CD8-positive, alpha-beta memory T cell (primary cell): ENCODE measurements around the gene AIG1. TPM values are rescaled to one million over a fixed set of nuclear protein-coding genes. Genes with fewer than 3 reads are reported as not detected.
A peak's percentile ranks its signal among the peaks of the same experiment; 100 is the strongest.
"Not testable (repeated sequence)": the region's sequence is repeated elsewhere in the genome, so short reads cannot be mapped to it uniquely, and the experiment has no call there.

Experiments used
- CTCF ChIA-PET: fragments of 350-600 bp; sonication (Branson Sonifier 250); formaldehyde crosslinking; loops from one replicate; lab custom pipeline; 2021; ENCODE audit warnings: antibody characterized with exemption; lab: Charles Lee
- POLR2A ChIA-PET: fragments of 350-600 bp; sonication (Branson Sonifier 250); formaldehyde crosslinking; loops from one replicate; lab custom pipeline; 2021; ENCODE audit warnings: antibody characterized with exemption; lab: Charles Lee
- DNase-seq, 5 donors: peaks; one replicate each; pipeline versions ENCODE4 v3.0.0 to v3.0.0-alpha.2; 2020 to 2022; ENCODE audit warnings: mixed read lengths in 1 of 5
- H3K27ac ChIP-seq: one replicate; pipeline ENCODE4 v1.7.0; 2013; ENCODE audit warnings: low read depth, mild to moderate bottlenecking, low read length, moderate library complexity
- H3K27me3 ChIP-seq: 2 replicates; pipeline ENCODE4 v1.7.0; 2013; ENCODE audit warnings: low read length, mild to moderate bottlenecking; ENCODE audit not compliant: insufficient read depth, poor library complexity, severe bottlenecking
- H3K36me3 ChIP-seq: 2 replicates; pipeline ENCODE4 v1.7.0; 2013; ENCODE audit warnings: mild to moderate bottlenecking, low read length, moderate library complexity; ENCODE audit not compliant: insufficient read depth
- H3K4me1 ChIP-seq: 2 replicates; pipeline ENCODE4 v1.7.0; 2013; ENCODE audit warnings: mild to moderate bottlenecking, low read length, moderate library complexity; ENCODE audit not compliant: insufficient read depth
- H3K4me3 ChIP-seq: 2 replicates; pipeline ENCODE4 v1.7.0; 2013; ENCODE audit warnings: mild to moderate bottlenecking, low read length
- H3K9me3 ChIP-seq: 2 replicates; pipeline ENCODE4 v1.7.0; 2013; ENCODE audit warnings: mild to moderate bottlenecking, low read length
- H3K27ac Mint-ChIP-seq, 8 donors: one replicate each; pipeline ENCODE4 v1.8.0; 2020 to 2021; ENCODE audit warnings: mixed read lengths in 8 of 8, mild to moderate bottlenecking in 6 of 8, inconsistent platforms in 3 of 8, moderate library complexity in 3 of 8
- H3K27me3 Mint-ChIP-seq, 2 donors: one replicate each; pipeline ENCODE4 v1.8.0; 2020 to 2021; ENCODE audit warnings: mixed read lengths in 2 of 2, mild to moderate bottlenecking in 1 of 2, moderate library complexity in 1 of 2
- H3K36me3 Mint-ChIP-seq, 3 donors: one replicate each; pipeline ENCODE4 v1.8.0; 2020 to 2021; ENCODE audit warnings: mixed read lengths in 3 of 3, inconsistent platforms in 1 of 3, mild to moderate bottlenecking in 1 of 3
- H3K4me1 Mint-ChIP-seq, 3 donors: one replicate each; pipeline ENCODE4 v1.8.0; 2020 to 2021; ENCODE audit warnings: mixed read lengths in 3 of 3, inconsistent platforms in 1 of 3, mild to moderate bottlenecking in 1 of 3
- H3K4me3 Mint-ChIP-seq, 7 donors: one replicate each; pipeline ENCODE4 v1.8.0; 2020 to 2021; ENCODE audit warnings: mixed read lengths in 7 of 7, mild to moderate bottlenecking in 6 of 7, moderate library complexity in 4 of 7, inconsistent platforms in 2 of 7
- H3K9me3 Mint-ChIP-seq, 5 donors: one replicate each; pipeline ENCODE4 v1.8.0; 2020 to 2022; ENCODE audit warnings: mixed read lengths in 5 of 5, mild to moderate bottlenecking in 3 of 5, moderate library complexity in 2 of 5, inconsistent platforms in 1 of 5
- polyA plus RNA-seq: library from polyadenylated mRNA; unstranded; fragments of 300-500 nt; fragmentation: Illumina TruSeq; gene quantifications from one replicate; pipeline ENCODE4 v1.2.3, GENCODE V29; 2021
- total RNA-seq, 2 experiments: library from RNA; stranded (reverse); gene quantifications; one replicate each; pipeline ENCODE4 v1.2.3, GENCODE V29; 2021

AIG1 gene, protein sequence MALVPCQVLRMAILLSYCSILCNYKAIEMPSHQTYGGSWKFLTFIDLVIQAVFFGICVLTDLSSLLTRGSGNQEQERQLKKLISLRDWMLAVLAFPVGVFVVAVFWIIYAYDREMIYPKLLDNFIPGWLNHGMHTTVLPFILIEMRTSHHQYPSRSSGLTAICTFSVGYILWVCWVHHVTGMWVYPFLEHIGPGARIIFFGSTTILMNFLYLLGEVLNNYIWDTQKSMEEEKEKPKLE
- total RNA-seq (1 to 10 TPM; 6.9 to 8.2 TPM), polyA plus RNA-seq (17.3 TPM)

DNA sequence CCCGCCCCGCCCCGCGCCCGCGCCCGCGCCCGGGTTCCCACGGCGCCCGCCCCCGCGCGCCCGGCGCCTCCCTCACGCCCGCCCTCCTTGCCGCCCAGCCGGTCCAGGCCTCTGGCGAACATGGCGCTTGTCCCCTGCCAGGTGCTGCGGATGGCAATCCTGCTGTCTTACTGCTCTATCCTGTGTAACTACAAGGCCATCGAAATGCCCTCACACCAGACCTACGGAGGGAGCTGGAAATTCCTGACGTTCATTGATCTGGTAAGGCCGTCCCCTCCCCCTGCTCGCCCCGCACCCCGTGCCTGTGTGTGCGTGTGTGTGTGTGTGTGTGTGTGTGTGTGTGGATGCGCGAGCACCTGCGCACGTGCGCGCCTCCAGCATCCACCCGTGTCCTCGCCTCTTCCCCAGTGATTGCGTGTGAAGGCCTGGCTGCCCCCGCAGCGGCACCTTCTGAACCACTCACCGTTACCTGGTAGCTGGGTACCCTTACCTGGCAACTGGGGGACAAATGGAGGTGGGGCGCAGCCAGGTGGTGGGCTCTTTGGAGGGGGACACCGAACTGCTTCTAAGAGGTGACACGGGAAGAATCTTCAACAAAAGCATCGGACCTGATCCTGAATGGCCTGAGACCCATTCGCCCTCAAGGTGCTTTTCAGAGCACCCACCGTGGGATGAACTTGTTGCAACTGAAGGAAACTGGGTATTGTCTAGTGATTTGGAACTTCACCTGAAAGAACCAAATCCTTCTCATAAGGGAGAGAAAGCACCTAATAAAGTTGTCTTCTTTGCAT is at the start of gene AIG1:
AIG1 (plus strand) TSS at position 84 of the 791 bp plus-strand sequence; CDS start at position 121, 37 bp downstream.
- Histone ChIP-seq H3K36me3 (no peaks in the 10 kb centered on the region), H3K4me1 (peaks cover 14% of the 10 kb centered on the region), H3K9me3 (no peaks in the 10 kb centered on the region), H3K27ac (peak within 1 kb of the TSS; percentile 57), H3K4me3 (peak within 1 kb of the TSS; percentile 79), H3K27me3 (no peaks in the 10 kb centered on the region)
- ChIA-PET CTCF (interaction anchor here (0.9 kb wide), 1 partner anchor 10 kb away, joined by 3 read pairs; no protein-coding TSS in a partner anchor), POLR2A (interaction anchor here (0.7 to 1.3 kb wide), 3 partner anchors 114 to 1275 kb away, joined by 3 to 5 read pairs (median 3); no protein-coding TSS in a partner anchor)
- Mint-ChIP-seq H3K9me3 (no peaks in the 10 kb centered on the region), H3K27me3 (peaks cover 0 to 2% of the 10 kb centered on the region in 2 donors), H3K36me3 (peaks cover 0 to 10% (median 0%) of the 10 kb centered on the region in 3 donors), H3K4me1 (peaks cover 21 to 31% (median 27%) of the 10 kb centered on the region in 3 donors), H3K27ac (peak within 1 kb of the TSS; percentile 92 to 96 (median 95)), H3K4me3 (peak within 1 kb of the TSS; percentile 94 to 99 (median 95))
- peak; percentile 54 to 77 (median 66) for DNase-seq

DNA sequence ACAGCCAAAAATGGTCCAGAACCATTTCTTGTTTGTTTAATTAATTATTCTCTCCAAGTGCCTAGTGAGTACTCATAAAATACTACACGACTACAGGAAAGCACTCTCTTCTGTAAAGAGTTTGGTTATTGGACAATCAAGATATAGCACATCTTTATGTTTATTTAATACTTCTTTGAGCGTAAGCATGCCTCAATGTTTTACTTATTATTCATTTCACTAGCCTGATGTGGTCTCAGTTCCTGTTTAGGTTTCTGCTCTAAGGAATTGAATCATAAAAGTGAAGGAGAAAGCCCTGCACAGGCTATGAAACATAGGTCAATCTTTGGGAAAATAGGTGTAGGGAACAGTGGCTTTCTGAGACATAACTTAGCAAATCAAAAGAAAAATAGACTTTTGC is 45.9 kb upstream of the AIG1 start:
- ChIA-PET POLR2A (no interaction called here), CTCF (no interaction called here)
- no peak overlapping the region for H3K27ac ChIP-seq
- H3K4me1 ChIP-seq = no peaks in the 10 kb centered on the region
- peaks cover 2 to 9% of the 10 kb centered on the region in 2 donors for H3K27me3 Mint-ChIP-seq
- H3K4me1 Mint-ChIP-seq = no peaks in the 10 kb centered on the region
- H3K36me3 Mint-ChIP-seq = peaks cover 0 to 2% (median 0%) of the 10 kb centered on the region in 3 donors
- H3K9me3 ChIP-seq = no peaks in the 10 kb centered on the region
- H3K4me3 Mint-ChIP-seq = no peak overlapping the region
- H3K9me3 Mint-ChIP-seq = peaks cover 0 to 2% (median 0%) of the 10 kb centered on the region in 5 donors
- no peaks in the 10 kb centered on the region for H3K27me3 ChIP-seq
- H3K4me3 ChIP-seq = no peak overlapping the region
- H3K36me3 ChIP-seq = no peaks in the 10 kb centered on the region
- no peak overlapping the region for H3K27ac Mint-ChIP-seq
- DNase-seq = no peak

DNA sequence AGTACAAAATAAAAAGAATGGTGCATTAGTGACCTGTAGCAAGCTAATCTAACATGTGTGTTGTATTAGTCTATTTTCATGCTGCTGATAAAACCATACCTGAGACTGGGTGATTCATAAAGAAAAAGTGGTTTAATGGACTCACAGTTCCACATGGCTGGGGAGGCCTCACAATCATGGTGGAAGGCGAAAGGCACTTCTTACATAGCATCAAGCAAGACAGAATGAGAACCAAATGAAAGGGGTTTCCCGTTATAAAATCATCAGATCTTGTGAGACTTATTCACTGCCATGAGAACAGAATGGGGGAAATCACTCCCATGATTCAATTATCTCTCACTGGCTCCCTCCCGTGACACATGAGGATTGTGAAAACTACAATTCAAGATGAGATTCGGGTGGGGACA is 45.4 kb upstream of the AIG1 start:
- H3K27me3 ChIP-seq = no peaks in the 10 kb centered on the region
- no peak overlapping the region for H3K4me3 ChIP-seq
- H3K36me3 ChIP-seq = no peaks in the 10 kb centered on the region
- Mint-ChIP-seq H3K27ac (no peak overlapping the region), H3K4me1 (no peaks in the 10 kb centered on the region), H3K36me3 (peaks cover 0 to 2% (median 0%) of the 10 kb centered on the region in 3 donors), H3K27me3 (peaks cover 2 to 9% of the 10 kb centered on the region in 2 donors), H3K4me3 (no peak overlapping the region), H3K9me3 (peaks cover 0 to 2% (median 0%) of the 10 kb centered on the region in 5 donors)
- no peak overlapping the region for H3K27ac ChIP-seq
- no peak for DNase-seq
- CTCF ChIA-PET = no interaction called here
- H3K9me3 ChIP-seq = no peaks in the 10 kb centered on the region
- POLR2A ChIA-PET = no interaction called here
- no peaks in the 10 kb centered on the region for H3K4me1 ChIP-seq

DNA sequence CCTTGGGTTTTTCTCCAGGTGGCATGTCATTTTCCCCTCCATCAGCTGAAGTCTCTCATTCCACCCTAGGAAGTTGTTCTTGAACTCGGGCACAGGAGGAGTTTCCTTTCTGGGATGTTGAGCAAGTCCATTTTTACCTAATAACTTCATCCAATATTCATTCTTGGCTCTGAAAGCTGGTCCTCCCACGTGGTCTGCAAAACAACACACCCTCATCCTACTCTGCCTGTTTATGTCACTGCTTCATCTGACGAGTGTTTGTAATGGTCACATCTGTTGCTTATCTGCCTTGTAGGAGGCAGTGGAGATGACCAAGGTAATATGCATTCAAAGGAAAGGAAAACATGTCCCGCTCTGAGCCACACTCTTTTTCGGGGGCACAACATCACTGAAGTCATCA is 41.7 kb upstream of the AIG1 start:
- CTCF ChIA-PET = no interaction called here
- peaks cover 0 to 2% (median 0%) of the 10 kb centered on the region in 3 donors for H3K36me3 Mint-ChIP-seq
- H3K4me1 ChIP-seq = no peaks in the 10 kb centered on the region

DNA sequence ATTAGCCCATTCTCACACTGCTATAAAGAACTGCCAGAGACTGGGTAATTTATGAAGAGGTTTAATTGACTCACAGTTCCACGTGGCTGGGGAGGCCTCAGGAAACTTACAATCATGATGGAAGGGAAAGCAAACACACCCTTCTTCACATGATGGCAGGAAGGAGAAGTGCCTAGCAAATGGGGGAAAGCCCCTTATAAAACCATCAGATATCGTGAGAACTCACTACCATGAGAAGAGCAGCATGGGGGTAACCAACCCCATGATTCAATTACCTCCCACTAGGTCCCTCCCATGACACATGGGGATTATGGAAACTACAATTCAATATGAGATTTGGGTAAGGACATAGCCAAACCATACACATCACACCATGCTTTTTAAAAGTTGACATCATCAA is 39.8 kb upstream of the AIG1 start:
- H3K27ac Mint-ChIP-seq, H3K36me3 ChIP-seq, H3K4me3 Mint-ChIP-seq, CTCF ChIA-PET, H3K9me3 ChIP-seq, H3K9me3 Mint-ChIP-seq, H3K4me1 ChIP-seq, DNase-seq, POLR2A ChIA-PET, H3K27me3 ChIP-seq, H3K4me1 Mint-ChIP-seq, H3K4me3 ChIP-seq, H3K27me3 Mint-ChIP-seq, H3K36me3 Mint-ChIP-seq, H3K27ac ChIP-seq: not testable (repeated sequence)

More for the DNA sequence above, 41.7 kb upstream of the AIG1 start:
- H3K4me3 ChIP-seq = no peak overlapping the region
- no peak overlapping the region for H3K4me3 Mint-ChIP-seq
- POLR2A ChIA-PET = no interaction called here
- H3K9me3 ChIP-seq = no peaks in the 10 kb centered on the region
- H3K4me1 Mint-ChIP-seq = no peaks in the 10 kb centered on the region
- peaks cover 3 to 10% of the 10 kb centered on the region in 2 donors for H3K27me3 Mint-ChIP-seq
- no peaks in the 10 kb centered on the region for H3K36me3 ChIP-seq
- peaks cover 0 to 4% (median 0%) of the 10 kb centered on the region in 5 donors for H3K9me3 Mint-ChIP-seq
- H3K27me3 ChIP-seq = no peaks in the 10 kb centered on the region
- no peak for DNase-seq
- H3K27ac Mint-ChIP-seq = no peak overlapping the region
- no peak overlapping the region for H3K27ac ChIP-seq

DNA sequence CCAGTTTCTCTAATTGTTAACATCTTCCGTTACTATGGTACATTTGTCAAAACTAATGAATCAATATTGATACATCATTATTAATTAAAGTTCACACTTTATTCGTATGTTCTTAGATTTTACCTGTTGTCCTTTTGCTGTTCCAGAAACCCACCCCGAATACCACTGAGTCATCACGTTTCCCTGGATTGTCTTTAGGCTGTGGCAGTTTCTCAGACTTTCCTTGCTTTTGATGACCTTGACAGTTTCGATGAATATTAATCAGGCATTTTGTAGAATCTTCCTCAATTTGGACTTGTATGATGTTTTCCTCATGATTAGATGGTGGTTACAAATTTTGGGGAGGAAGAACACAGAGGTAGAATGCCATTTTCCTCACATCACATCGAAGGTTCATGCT is 39.1 kb upstream of the AIG1 start:
- no peak for DNase-seq
- Mint-ChIP-seq H3K4me1 (no peaks in the 10 kb centered on the region), H3K27me3 (peaks cover 3 to 10% of the 10 kb centered on the region in 2 donors), H3K36me3 (no peaks in the 10 kb centered on the region), H3K4me3 (no peak overlapping the region), H3K27ac (no peak overlapping the region), H3K9me3 (peaks cover 0 to 4% (median 0%) of the 10 kb centered on the region in 5 donors)
- Histone ChIP-seq H3K27me3 (no peaks in the 10 kb centered on the region), H3K4me1 (no peaks in the 10 kb centered on the region), H3K4me3 (no peak overlapping the region), H3K9me3 (no peaks in the 10 kb centered on the region), H3K36me3 (no peaks in the 10 kb centered on the region), H3K27ac (no peak overlapping the region)
- ChIA-PET CTCF (no interaction called here), POLR2A (no interaction called here)

DNA sequence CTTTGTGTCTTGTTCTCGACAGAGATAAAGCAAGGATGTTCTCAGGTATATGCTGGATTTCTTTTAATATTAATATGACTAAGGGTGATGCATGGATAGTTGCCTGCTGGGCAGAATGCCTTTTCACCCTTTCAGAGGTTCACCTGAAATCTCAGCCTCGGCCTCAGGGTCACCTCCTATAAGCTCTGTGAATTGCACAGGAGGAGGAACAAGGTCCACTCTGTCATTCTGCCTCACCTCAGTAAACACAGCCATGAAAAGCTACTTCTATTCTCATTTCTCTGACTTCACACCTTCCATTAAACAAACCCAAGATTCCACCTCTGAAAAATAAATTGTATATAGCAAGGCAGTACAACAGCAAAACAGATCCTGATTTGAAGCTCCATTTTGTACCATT is 38.1 kb upstream of the AIG1 start:
- DNase-seq = no peak
- Histone ChIP-seq H3K4me1 (no peaks in the 10 kb centered on the region), H3K27me3 (no peaks in the 10 kb centered on the region), H3K36me3 (no peaks in the 10 kb centered on the region), H3K27ac (no peak overlapping the region), H3K4me3 (no peak overlapping the region), H3K9me3 (no peaks in the 10 kb centered on the region)
- peaks cover 0 to 5% (median 0%) of the 10 kb centered on the region in 3 donors for H3K4me1 Mint-ChIP-seq
- H3K27me3 Mint-ChIP-seq = peaks cover 3 to 10% of the 10 kb centered on the region in 2 donors
- ChIA-PET POLR2A (no interaction called here), CTCF (interaction anchor here (5.4 kb wide), 1 partner anchor 329 kb away, joined by 33 read pairs; no protein-coding TSS in a partner anchor)
- peaks cover 0 to 4% (median 0%) of the 10 kb centered on the region in 5 donors for H3K9me3 Mint-ChIP-seq
- H3K36me3 Mint-ChIP-seq = no peaks in the 10 kb centered on the region
- no peak overlapping the region for H3K27ac Mint-ChIP-seq
- no peak overlapping the region for H3K4me3 Mint-ChIP-seq

DNA sequence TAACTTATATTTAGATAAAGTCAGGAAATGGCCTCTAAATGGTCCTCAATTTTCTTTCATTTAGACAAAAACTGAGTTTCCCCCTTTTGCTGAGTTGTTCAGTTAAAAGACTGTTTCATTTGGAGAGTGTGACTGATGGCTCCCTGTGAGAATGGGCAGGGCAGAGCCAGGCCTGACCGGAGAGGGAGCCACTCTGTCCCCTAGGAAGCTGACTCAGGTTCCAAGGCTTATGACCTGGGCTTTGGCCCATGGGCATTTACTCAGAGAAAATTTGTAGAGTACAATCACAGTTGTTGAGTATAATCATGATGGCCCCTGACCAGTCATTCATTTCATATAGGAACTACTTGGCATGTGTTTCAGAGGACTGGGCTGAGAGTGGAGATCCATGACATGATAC is 37.0 kb upstream of the AIG1 start:
- CTCF ChIA-PET = interaction anchor here (5.4 kb wide), 1 partner anchor 331 kb away, joined by 33 read pairs; no protein-coding TSS in a partner anchor
- peaks cover 2 to 10% of the 10 kb centered on the region in 2 donors for H3K27me3 Mint-ChIP-seq
- POLR2A ChIA-PET = no interaction called here
- Histone ChIP-seq H3K27me3 (no peaks in the 10 kb centered on the region), H3K4me3 (no peak overlapping the region), H3K4me1 (no peaks in the 10 kb centered on the region), H3K9me3 (no peaks in the 10 kb centered on the region), H3K36me3 (no peaks in the 10 kb centered on the region), H3K27ac (no peak overlapping the region)
- H3K27ac Mint-ChIP-seq = no peak overlapping the region
- peaks cover 0 to 5% (median 0%) of the 10 kb centered on the region in 3 donors for H3K4me1 Mint-ChIP-seq
- no peak for DNase-seq
- H3K4me3 Mint-ChIP-seq = no peak overlapping the region
- no peaks in the 10 kb centered on the region for H3K36me3 Mint-ChIP-seq
- H3K9me3 Mint-ChIP-seq = peaks cover 0 to 4% (median 0%) of the 10 kb centered on the region in 5 donors
